Heart left ventricle (tissue), 16 donors: Measurements from ENCODE around the gene OTOF. TPM values are rescaled to one million over a fixed set of nuclear protein-coding genes. Genes with fewer than 3 reads are reported as not detected.

Source experiments
- ATAC-seq, 4 donors: fragments of 200-7000 bp; cut with Tn5 transposase; one replicate each; pipeline ENCODE4 v1.9.1; 2020 to 2022; ENCODE audit warnings: moderate library complexity in 4 of 4, mild to moderate bottlenecking in 3 of 4, moderate number of reproducible peaks in 1 of 4
- DNase-seq, 5 donors: peaks; one replicate each; pipeline ENCODE4 v3.0.0-alpha.2; 2020
- H3K27ac ChIP-seq, 12 donors: fragments of 200-600 bp; sonication (generic) in 4 of 12; one replicate each; pipeline versions ENCODE4 v1.5.0 to v1.8.0; 2016 to 2022; ENCODE audit warnings: mild to moderate bottlenecking in 2 of 12
- H3K27me3 ChIP-seq, 9 donors: fragments of 200-600 bp; sonication (generic) in 2 of 9; one replicate each; pipeline versions ENCODE4 v1.5.1 to v1.8.0; 2016 to 2022; ENCODE audit warnings: mild to moderate bottlenecking in 3 of 9
- H3K36me3 ChIP-seq, 9 donors: fragments of 200-600 bp; sonication (generic) in 2 of 9; one replicate each; pipeline versions ENCODE4 v1.5.0 to v1.8.0; 2018 to 2022; ENCODE audit warnings: mild to moderate bottlenecking in 2 of 9
- H3K4me1 ChIP-seq, 12 donors: fragments of 200-600 bp; sonication (generic) in 4 of 12; one replicate each; pipeline versions ENCODE4 v1.5.0 to v1.8.0; 2016 to 2022; ENCODE audit warnings: mild to moderate bottlenecking in 3 of 12
- H3K4me3 ChIP-seq, 12 donors: fragments of 200-600 bp; sonication (generic) in 4 of 12; one replicate each; pipeline versions ENCODE4 v1.5.0 to v1.8.0; 2017 to 2022; ENCODE audit warnings: mild to moderate bottlenecking in 9 of 12, moderate library complexity in 4 of 12
- H3K9me3 ChIP-seq, 12 donors: fragments of 200-600 bp; sonication (generic) in 4 of 12; one replicate each; pipeline versions ENCODE4 v1.5.0 to v1.8.0; 2016 to 2022; ENCODE audit warnings: mild to moderate bottlenecking in 1 of 12
- CTCF ChIP-seq, 12 donors: fragments of 200-600 bp; sonication (generic) in 4 of 12; IDR thresholded peaks; one replicate each; pipeline versions ENCODE4 v1.5.0 to v1.8.0; 2018 to 2022; ENCODE audit warnings: antibody characterized with exemption in 12 of 12, mild to moderate bottlenecking in 5 of 12
- POLR2A ChIP-seq, 2 donors: fragments of 450-650 bp; IDR thresholded peaks; one replicate each; pipeline ENCODE4 v1.6.1; 2017; ENCODE audit warnings: antibody characterized with exemption in 2 of 2, mild to moderate bottlenecking in 2 of 2, moderate library complexity in 2 of 2
- WGBS, 4 donors: extraction: QIAGEN DNeasy Blood & Tissue Kit in 2 of 4; methylation state at CpG; one replicate each; pipeline versions ENCODE4 v1.1.5 to v1.1.7; 2013 to 2018; 5-methylcytosine and 5-hydroxymethylcytosine counted together
- intact Hi-C, 10 donors: fragments of 100-400 bp; cut with DNase I; formaldehyde crosslinking; loops; one replicate each; pipeline versions ENCODE4 v1.11.1 to v1.14.2; 2022
- polyA plus RNA-seq, 2 donors: library from polyadenylated mRNA; stranded (reverse); fragments of 200-250 nt; gene quantifications; one replicate each; pipeline ENCODE4 v1.2.3, GENCODE V29; 2013
- total RNA-seq, 9 donors: library from RNA; depleted of rRNA in 2 of 9; stranded (reverse); fragments of >200 nt in 2 of 9; fragmentation: NEBNext Ultra II Directional in 3 of 9; extraction: Animal tissue kit (Norgen Biotek cat#: 25700) in 3 of 9; gene quantifications; one replicate each; pipeline versions ENCODE4 v1.1.0 to v1.2.4, GENCODE V29; 2016 to 2023
- donor health status: ischemic (EF 13 %, LVEDD 7.1; RV severe dilation, severe dysfunction).
- donor health status: healthy with polysubstance abuse.
- donor health status: DM: no; HTN: yes; CAD: no.
- donor health status: DM: no; HTN: no; CAD: no.
- donor health status: ischemic (EF 25% LVEDD 6.9; RV normal size, moderate dysfunction).
- donor health status: ischemic (EF 25% LVEDD 5.7; RV mildly dilated, moderate dysfunction).
- donor health status: healthy.
- donor health status: DM: yes; HTN: yes; CAD: no.
- donor health status: ischemic (EF 35%, LVEDD 5.7; RV mildly dilated, moderate dysfunction).
- donor health status: nonischemic (EF 11% LVEDD 7.7; RV severe dilation, severe dysfunction).
- donor health status: DM: yes; HTN: yes; CAD: no.
- donor health status: PGD.
- donor health status: ischemic (EF 29% LVEDD 5.4; RV normal size, mild dysfunction).
- donor health status: nonischemic (EF 23%, LVEDD 6.1; RV moderate dilation, normal function).

OTOF gene
- total and polyA plus RNA-seq, 11 donors: 0.03 to 0.14 (median 0.04) TPM; not detected in 8

DNA sequence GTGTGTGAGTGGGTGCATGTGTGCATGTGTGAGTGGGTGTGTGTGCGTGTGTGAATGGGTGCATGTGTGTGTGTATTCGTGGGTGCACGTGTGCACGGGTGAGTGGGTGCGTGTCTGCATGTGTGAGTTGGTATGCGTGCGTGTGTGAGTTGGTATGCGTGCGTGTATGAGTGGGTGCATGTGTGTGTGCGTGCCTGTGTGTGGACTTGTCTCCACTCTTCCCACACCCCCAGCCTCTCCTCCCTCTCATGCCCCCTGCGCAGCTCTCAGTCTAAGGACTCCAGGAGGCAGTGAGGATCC is 5.1 kb upstream of the OTOF start:
- Histone ChIP-seq H3K36me3 (no peaks in the 10 kb centered on the region), H3K27ac (no peak overlapping the region), H3K9me3 (no peaks in the 10 kb centered on the region), H3K4me3 (no peak overlapping the region), H3K4me1 (peaks cover 0 to 17% (median 5%) of the 10 kb centered on the region in 12 donors), H3K27me3 (no peaks in the 10 kb centered on the region)
- WGBS, 4 donors: 95 to 99% (median 97%) methylated on average over 11 of the region's 11 CpGs
- DNase-seq (no peak), ATAC-seq (no peak)
- no peak for TF ChIP-seq CTCF (IDR thresholded peaks at IDR 0.05)
- no peak for TF ChIP-seq POLR2A (IDR thresholded peaks at IDR 0.05)
- intact Hi-C loops: no loop called here

- Histone ChIP-seq H3K27me3 (no peaks in the 10 kb centered on the region), H3K9me3 (no peaks in the 10 kb centered on the region), H3K4me1 (peaks cover 0 to 18% (median 8%) of the 10 kb centered on the region in 12 donors), H3K36me3 (no peaks in the 10 kb centered on the region), H3K27ac (no peak overlapping the region), H3K4me3 (no peak overlapping the region)
- TF ChIP-seq CTCF (IDR thresholded peaks at IDR 0.05): no peak
- TF ChIP-seq POLR2A (IDR thresholded peaks at IDR 0.05): no peak
- intact Hi-C loops: no loop called here
- ATAC-seq: no peak
- WGBS, 4 donors: 88 to 92% (median 88%) methylated on average over 30 of the region's 30 CpGs
- peak in 1 of 5 donors; percentile 47 for DNase-seq
Measured at GRCh38 chr2:26482211-26483026, 4.5 kb upstream of the OTOF start.

GRCh38 chr2:26481706-26482105 is 3.8 kb upstream of the OTOF start:
- H3K27ac ChIP-seq: no peak overlapping the region
- 83 to 89% (median 86%) methylated on average over 3 of the region's 3 CpGs for WGBS, 4 donors
- H3K4me1 ChIP-seq: peaks cover 0 to 20% (median 9%) of the 10 kb centered on the region in 12 donors
- ATAC-seq: no peak
- intact Hi-C loops: no loop called here
- no peak overlapping the region for H3K4me3 ChIP-seq
- H3K36me3 ChIP-seq: no peaks in the 10 kb centered on the region
- H3K9me3 ChIP-seq: no peaks in the 10 kb centered on the region
- TF ChIP-seq POLR2A (IDR thresholded peaks at IDR 0.05) (no peak), CTCF (IDR thresholded peaks at IDR 0.05) (no peak)
- H3K27me3 ChIP-seq: no peaks in the 10 kb centered on the region
- DNase-seq: no peak

DNA sequence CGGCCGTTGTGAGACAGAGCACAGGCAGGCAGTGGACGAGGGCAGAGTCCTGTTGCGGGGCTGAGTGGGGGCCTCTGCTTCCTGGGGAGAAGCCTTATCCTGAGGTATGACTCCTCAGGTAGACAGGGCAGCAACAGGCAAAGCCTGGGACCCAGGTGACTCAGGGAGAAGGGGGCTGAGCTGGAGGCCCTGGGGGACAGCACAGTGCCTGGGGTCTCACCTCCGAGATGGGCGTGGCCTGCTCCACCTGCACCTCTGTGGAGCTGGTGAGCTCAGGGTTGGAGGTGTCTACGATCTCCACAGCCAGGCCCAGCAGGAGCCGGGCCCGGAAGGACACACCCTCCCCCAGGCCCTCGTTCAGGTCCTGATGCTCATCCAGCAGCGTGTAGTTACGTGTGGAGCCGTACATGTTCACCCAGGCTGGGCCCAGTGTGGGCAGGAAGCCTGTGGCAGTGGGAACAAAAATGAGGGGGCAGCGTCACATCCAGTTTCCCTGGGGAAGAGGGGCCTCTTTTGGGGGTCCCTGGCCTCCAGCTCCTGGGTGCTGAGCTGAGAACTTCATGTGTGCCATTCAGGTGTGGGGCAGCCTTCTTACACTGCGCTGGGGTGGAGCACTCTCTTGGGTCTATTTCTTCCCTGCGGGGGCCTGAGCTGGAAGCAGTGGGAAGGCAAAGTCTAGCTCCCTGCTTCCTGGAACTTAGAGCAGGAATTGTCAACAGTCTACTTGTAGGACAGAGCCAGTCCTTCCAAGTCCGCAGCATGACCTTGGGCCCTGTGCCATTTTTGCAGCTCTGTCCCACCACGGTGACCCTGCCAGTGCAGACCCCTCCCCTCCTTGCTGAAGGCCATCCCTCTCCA is 2.9 kb upstream of the OTOF start:
- Histone ChIP-seq H3K4me1 (peaks cover 0 to 20% (median 9%) of the 10 kb centered on the region in 12 donors), H3K9me3 (no peaks in the 10 kb centered on the region), H3K27ac (no peak overlapping the region), H3K4me3 (no peak overlapping the region), H3K27me3 (no peaks in the 10 kb centered on the region), H3K36me3 (no peaks in the 10 kb centered on the region)
- ATAC-seq (no peak), DNase-seq (peak in 1 of 5 donors; percentile 48)
- 70 to 81% (median 75%) methylated on average over 12 to 18 of the region's 18 CpGs for WGBS, 4 donors
- TF ChIP-seq CTCF (IDR thresholded peaks at IDR 0.05) (no peak), POLR2A (IDR thresholded peaks at IDR 0.05) (no peak)
- intact Hi-C loops: no loop called here
